GM12864 (cell line): Measurements from ENCODE around the gene NIPAL4.
A peak's percentile ranks its signal among the peaks of the same experiment; 100 is the strongest.

ENCODE experiments used
- DNase-seq: peaks from one replicate; pipeline ENCODE4 v3.0.0-alpha.2; 2011; ENCODE audit warnings: low read depth
- H3K4me3 ChIP-seq: 2 replicates; pipeline ENCODE4 v1.5.1; 2011; ENCODE audit warnings: mild to moderate bottlenecking, low read depth, low read length, control low read depth
- TF ChIP-seq, protein P1 (sequence below): IDR thresholded peaks from 2 replicates; pipeline ENCODE4 v1.5.1; 2011; ENCODE audit warnings: low read depth, mild to moderate bottlenecking, moderate library complexity, low read length, control low read depth, inconsistent platforms; ENCODE audit errors: missing control alignments

NIPAL4 gene

DNA sequence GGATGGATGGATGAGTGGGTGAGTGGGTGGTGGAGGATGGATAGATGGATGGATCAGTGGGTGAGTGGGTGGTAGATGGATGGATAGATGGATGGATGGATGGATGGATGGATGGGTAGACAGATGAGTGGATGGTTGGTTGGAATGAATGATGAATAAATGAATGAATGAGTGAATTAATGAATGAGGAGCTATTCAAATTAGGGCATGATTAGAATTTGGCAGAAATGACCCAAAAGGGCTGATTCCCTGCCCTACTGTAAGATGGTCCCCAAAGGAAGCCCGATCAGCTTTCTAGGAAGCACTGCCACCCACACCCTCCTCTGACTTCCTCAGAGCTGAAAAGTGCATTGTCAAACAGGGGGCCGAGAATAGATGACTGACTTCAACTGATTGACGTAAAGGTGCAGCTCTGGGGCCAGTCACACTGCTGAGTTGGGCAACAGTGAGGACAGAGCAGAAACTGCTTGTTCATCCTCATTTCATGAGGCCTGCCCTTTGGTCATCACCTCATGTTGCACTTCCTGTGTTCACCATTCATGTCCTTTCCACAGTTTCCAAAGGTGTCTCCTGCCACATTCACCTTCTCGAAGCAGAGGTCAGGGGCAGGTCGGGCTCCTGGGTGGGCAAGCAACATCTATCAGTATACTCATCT lies 34.3 kb downstream of the NIPAL4 start:
- TF ChIP-seq, protein P1, sequence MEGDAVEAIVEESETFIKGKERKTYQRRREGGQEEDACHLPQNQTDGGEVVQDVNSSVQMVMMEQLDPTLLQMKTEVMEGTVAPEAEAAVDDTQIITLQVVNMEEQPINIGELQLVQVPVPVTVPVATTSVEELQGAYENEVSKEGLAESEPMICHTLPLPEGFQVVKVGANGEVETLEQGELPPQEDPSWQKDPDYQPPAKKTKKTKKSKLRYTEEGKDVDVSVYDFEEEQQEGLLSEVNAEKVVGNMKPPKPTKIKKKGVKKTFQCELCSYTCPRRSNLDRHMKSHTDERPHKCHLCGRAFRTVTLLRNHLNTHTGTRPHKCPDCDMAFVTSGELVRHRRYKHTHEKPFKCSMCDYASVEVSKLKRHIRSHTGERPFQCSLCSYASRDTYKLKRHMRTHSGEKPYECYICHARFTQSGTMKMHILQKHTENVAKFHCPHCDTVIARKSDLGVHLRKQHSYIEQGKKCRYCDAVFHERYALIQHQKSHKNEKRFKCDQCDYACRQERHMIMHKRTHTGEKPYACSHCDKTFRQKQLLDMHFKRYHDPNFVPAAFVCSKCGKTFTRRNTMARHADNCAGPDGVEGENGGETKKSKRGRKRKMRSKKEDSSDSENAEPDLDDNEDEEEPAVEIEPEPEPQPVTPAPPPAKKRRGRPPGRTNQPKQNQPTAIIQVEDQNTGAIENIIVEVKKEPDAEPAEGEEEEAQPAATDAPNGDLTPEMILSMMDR, result no peak
- no peak for DNase-seq
- no peak overlapping the region for H3K4me3 ChIP-seq

DNA sequence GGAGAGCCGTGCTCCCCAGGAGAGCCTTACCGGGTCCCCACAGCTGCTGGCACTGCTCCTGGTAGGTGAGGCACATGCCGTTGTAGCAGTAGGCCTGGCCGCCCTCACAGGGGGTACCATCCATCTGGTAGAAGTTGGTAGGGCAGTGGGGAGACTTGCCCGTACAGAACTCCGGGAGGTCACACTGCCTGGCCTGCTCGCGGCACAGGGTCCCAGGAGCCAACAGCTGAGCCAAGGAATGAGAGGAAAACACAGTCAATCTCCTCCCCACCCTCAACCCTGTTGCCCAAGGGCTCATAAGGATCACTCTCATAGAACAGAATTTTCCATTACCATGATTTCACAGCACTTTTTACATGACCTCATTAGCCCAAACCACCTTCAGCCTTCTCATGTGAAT lies 36.9 kb downstream of the NIPAL4 start:
- TF ChIP-seq, protein P1, result no peak
- H3K4me3 ChIP-seq, result no peak overlapping the region
- DNase-seq, result no peak

DNA sequence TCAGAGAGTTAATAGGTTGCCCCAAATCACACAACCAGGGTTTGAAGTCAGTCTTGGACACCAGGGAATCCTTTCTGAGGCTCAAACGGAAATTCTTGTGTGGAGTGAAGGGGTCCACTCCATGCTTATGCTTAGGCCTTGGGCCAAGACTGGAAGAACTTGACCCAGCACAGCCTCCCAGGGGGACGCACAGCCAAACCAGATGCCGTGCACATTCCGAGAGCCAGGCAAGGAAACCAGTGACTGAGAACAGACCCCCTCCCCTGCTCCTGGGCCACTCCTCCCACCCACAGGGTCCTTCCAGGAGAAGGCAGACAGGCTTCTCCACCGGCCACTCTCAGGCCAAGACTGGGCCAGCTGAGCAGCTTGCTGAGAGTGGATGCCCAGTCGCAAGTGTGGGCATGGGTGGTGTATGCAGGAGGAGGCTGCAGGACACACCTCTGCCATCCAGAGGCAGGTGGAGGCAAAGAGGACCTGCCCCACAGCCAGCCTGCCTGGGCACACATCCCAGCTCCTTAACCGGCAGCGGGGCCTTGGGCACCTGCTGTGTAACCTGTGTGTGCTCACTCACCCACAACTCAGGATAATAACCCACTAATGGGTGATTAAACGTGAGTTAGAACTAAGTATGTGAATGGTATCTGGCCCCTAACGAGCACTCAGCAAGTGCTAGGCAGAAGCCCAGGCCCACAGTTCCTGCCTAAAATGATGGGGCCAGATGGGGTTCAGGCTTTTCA lies 38.0 kb downstream of the NIPAL4 start:
- no peak overlapping the region for H3K4me3 ChIP-seq
- DNase-seq, result no peak
- TF ChIP-seq, protein P1, result no peak

GRCh38 chr5:157502143-157502647 lies 42.2 kb downstream of the NIPAL4 start:
- peak; percentile 89 for DNase-seq
- no peak overlapping the region for H3K4me3 ChIP-seq
- TF ChIP-seq, protein P1, result no peak

- no peak overlapping the region for H3K4me3 ChIP-seq
- TF ChIP-seq, protein P1, result no peak
- DNase-seq, result no peak
Observed at GRCh38 chr5:157504053-157504452, 44.0 kb downstream of the NIPAL4 start.

DNA sequence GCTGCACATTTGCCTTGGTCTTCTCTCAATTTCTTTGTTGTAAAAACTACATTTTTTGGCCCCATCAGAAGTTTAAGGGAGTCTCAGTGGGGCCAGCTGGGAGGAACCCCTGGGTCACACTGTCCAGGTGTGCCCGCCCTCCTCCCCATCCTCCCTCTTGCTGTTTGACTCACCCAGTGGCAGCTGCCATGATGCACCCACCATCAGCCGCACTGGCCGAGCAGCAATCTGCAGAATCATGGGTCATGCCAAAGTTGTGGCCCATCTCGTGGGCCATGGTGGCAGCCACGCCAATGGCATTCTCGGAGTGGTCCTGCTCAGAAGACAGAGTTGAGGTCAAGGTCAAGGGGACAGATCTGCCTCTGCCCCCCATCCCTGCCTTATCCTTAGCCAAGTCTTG lies 45.5 kb downstream of the NIPAL4 start:
- DNase-seq, result no peak
- TF ChIP-seq, protein P1, result no peak
- no peak overlapping the region for H3K4me3 ChIP-seq
